HCT116 (cell line): ENCODE results near the gene ADAM15. TPM values are rescaled to one million over a fixed set of nuclear protein-coding genes. Genes with fewer than 3 reads are reported as not detected.

Source experiments
- ATAC-seq: fragments of 200-7000 bp; cut with Tn5 transposase; 2 replicates; pipeline ENCODE4 v1.9.1; 2020; ENCODE audit warnings: mild to moderate bottlenecking, moderate library complexity
- BruUV-seq: library from RNA; stranded (reverse); fragments of 400-500 nt; replicated peaks from 2 replicates; lab custom pipeline; 2021; lab: Mats Ljungman, UMichigan
- CTCF ChIA-PET: fragments of 300-600 bp; sonication (Branson Sonifier 250); formaldehyde crosslinking; loops from one replicate; lab custom pipeline; 2021; ENCODE audit warnings: antibody characterized with exemption; lab: Charles Lee
- POLR2A ChIA-PET: fragments of 300-600, 350-600 bp; sonication (Branson Sonifier 250); formaldehyde crosslinking; loops from one replicate; lab custom pipeline; 2021; ENCODE audit warnings: antibody characterized with exemption; lab: Charles Lee
- RAD21 ChIA-PET, 2 experiments: fragments of 300-600 bp; sonication (Branson Sonifier 250); formaldehyde crosslinking; loops; one replicate each; lab custom pipeline; 2023; ENCODE audit warnings: low total read pairs in 2 of 2; ENCODE audit not compliant: uncharacterized antibody in 2 of 2, unreplicated experiment in 2 of 2, low non-redundant PET in 1 of 2; lab: Charles Lee
- DNase-seq: peaks from one replicate; pipeline ENCODE4 v3.0.0-alpha.2; 2010; ENCODE audit warnings: low read depth, low spot score
- H2AFZ ChIP-seq: fragments of 200-600 bp; shearing (Covaris generic), sonication (generic); 2 replicates; pipeline ENCODE4 v1.6.1; 2017; ENCODE audit warnings: low read depth, mixed run types, mixed read lengths, antibody characterized with exemption, low read length; ENCODE audit not compliant: poor library complexity, severe bottlenecking
- H3K27ac ChIP-seq: 2 replicates; pipeline ENCODE4 v1.5.1; 2012; ENCODE audit warnings: low read depth, low read length
- H3K27me3 ChIP-seq: fragments of 200-600 bp; sonication (generic); 2 replicates; pipeline ENCODE4 v1.6.1; 2016; ENCODE audit warnings: mixed run types, low read length, mixed read lengths; ENCODE audit not compliant: insufficient read depth
- H3K36me3 ChIP-seq, 2 experiments: fragments of 200-500 bp in 1 of 2; fragments of 200-600 bp in 1 of 2; sonication (Bioruptor generic) in 1 of 2; sonication (generic) in 1 of 2; 2 replicates each; pipeline versions ENCODE4 v1.5.1 to v1.6.1; 2014 to 2016; ENCODE audit warnings: low read length in 2 of 2, inconsistent platforms in 1 of 2, mixed read lengths in 1 of 2, mixed run types in 1 of 2; ENCODE audit not compliant: insufficient read depth in 2 of 2, control insufficient read depth in 1 of 2
- H3K4me1 ChIP-seq, 2 experiments: fragments of 200-600 bp in 1 of 2; sonication (generic) in 1 of 2; 2 replicates each; pipeline versions ENCODE4 v1.5.1 to v1.6.1; 2012 to 2017; ENCODE audit warnings: low read length in 2 of 2, inconsistent platforms in 1 of 2, mild to moderate bottlenecking in 1 of 2, mixed read lengths in 1 of 2, mixed run types in 1 of 2, moderate library complexity in 1 of 2; ENCODE audit not compliant: insufficient read depth in 2 of 2, control insufficient read depth in 1 of 2
- H3K4me2 ChIP-seq: fragments of 200-600 bp; sonication (generic); 2 replicates; pipeline ENCODE4 v1.6.1; 2017; ENCODE audit warnings: mixed run types, low read length, mixed read lengths
- H3K4me3 ChIP-seq, 2 experiments: fragments of 200-600 bp in 1 of 2; sonication (generic) in 1 of 2; replicated peaks in 1 of 2; 2 replicates each; pipeline ENCODE4 v1.5.1; 2011 to 2016; ENCODE audit warnings: low read length in 2 of 2, control low read depth in 1 of 2, low read depth in 1 of 2, mild to moderate bottlenecking in 1 of 2, mixed read lengths in 1 of 2, mixed run types in 1 of 2
- H3K79me2 ChIP-seq: fragments of 200-600 bp; sonication (generic); 2 replicates; pipeline ENCODE4 v1.6.1; 2017; ENCODE audit warnings: mild to moderate bottlenecking, mixed run types, low read length, moderate library complexity, mixed read lengths; ENCODE audit not compliant: insufficient read depth
- H3K9ac ChIP-seq: fragments of 200-600 bp; sonication (generic); 2 replicates; pipeline ENCODE4 v1.6.1; 2016; ENCODE audit warnings: low read length, mixed read lengths
- H3K9me2 ChIP-seq: fragments of 200-600 bp; sonication (generic), shearing (Covaris generic); 2 replicates; pipeline ENCODE4 v1.6.1; 2017; ENCODE audit warnings: mixed run types, mild to moderate bottlenecking, moderate library complexity; ENCODE audit not compliant: insufficient read depth
- H3K9me3 ChIP-seq, 2 experiments: fragments of 200-500 bp in 1 of 2; fragments of 200-600 bp in 1 of 2; sonication (Bioruptor generic) in 1 of 2; sonication (generic) in 1 of 2; 2 replicates each; pipeline ENCODE4 v1.6.1; 2014 to 2017; ENCODE audit warnings: low read length in 2 of 2, mixed read lengths in 2 of 2, inconsistent platforms in 1 of 2, low read depth in 1 of 2, mild to moderate bottlenecking in 1 of 2, mixed run types in 1 of 2, moderate library complexity in 1 of 2; ENCODE audit not compliant: control insufficient read depth in 1 of 2, insufficient read depth in 1 of 2
- H4K20me1 ChIP-seq: fragments of 200-600 bp; sonication (generic), shearing (Covaris generic); 2 replicates; pipeline ENCODE4 v1.6.1; 2017; ENCODE audit warnings: mixed run types, mild to moderate bottlenecking, moderate library complexity; ENCODE audit not compliant: insufficient read depth
- CBX3 ChIP-seq: IDR thresholded peaks from 2 replicates; pipeline ENCODE4 v1.6.1; 2012; ENCODE audit warnings: low read depth
- ELF1 ChIP-seq: IDR thresholded peaks from 2 replicates; pipeline ENCODE4 v1.6.1; 2012; ENCODE audit warnings: low read depth, borderline replicate concordance
- EZH2 ChIP-seq: fragments of 200-600 bp; sonication (generic); IDR thresholded peaks from 2 replicates; pipeline ENCODE4 v1.6.1; 2017; ENCODE audit warnings: antibody characterized with exemption, mixed run types
- EZH2phosphoT487 ChIP-seq: fragments of 200-600 bp; IDR thresholded peaks from 2 replicates; pipeline ENCODE4 v1.6.1; 2018; ENCODE audit warnings: antibody characterized with exemption, borderline replicate concordance
- FOSL1 ChIP-seq: IDR thresholded peaks from 2 replicates; pipeline ENCODE4 v1.6.1; 2012; ENCODE audit warnings: low read depth
- JUND ChIP-seq: IDR thresholded peaks from 2 replicates; pipeline ENCODE4 v1.6.1; 2012
- REST ChIP-seq: IDR thresholded peaks from 2 replicates; pipeline ENCODE4 v1.6.1; 2012; ENCODE audit warnings: low read depth
- SIN3A ChIP-seq: IDR thresholded peaks from 2 replicates; pipeline ENCODE4 v1.6.1; 2012; ENCODE audit warnings: low read depth
- YY1 ChIP-seq: IDR thresholded peaks from 2 replicates; pipeline ENCODE4 v1.6.1; 2011; ENCODE audit warnings: low read length, low read depth, moderate library complexity, mild to moderate bottlenecking; ENCODE audit not compliant: insufficient replicate concordance; ENCODE audit errors: extremely low read depth
- ZBTB33 ChIP-seq: IDR thresholded peaks from 2 replicates; pipeline ENCODE4 v1.6.1; 2011; ENCODE audit warnings: mild to moderate bottlenecking, low read length, moderate library complexity; ENCODE audit not compliant: insufficient replicate concordance; ENCODE audit errors: extremely low read depth
- ZFX ChIP-seq: fragments of 450-650 bp; IDR thresholded peaks from 2 replicates; pipeline ENCODE4 v1.6.1; 2017
- ZNF274 ChIP-seq: fragments of 200-500 bp; sonication (Bioruptor generic); IDR thresholded peaks from 2 replicates; pipeline ENCODE4 v1.6.1; 2014; ENCODE audit warnings: mild to moderate bottlenecking, low read depth, low read length, inconsistent platforms
- intact Hi-C: fragments of 100-400 bp; cut with micrococcal nuclease; formaldehyde crosslinking; loops from 2 replicates; pipeline ENCODE4 v1.10.0; 2022
- total RNA-seq: library from RNA; stranded (reverse); gene quantifications from one replicate; pipeline ENCODE4 v1.2.1, GENCODE V29; 2021; ENCODE audit not compliant: unreplicated experiment

Gene ADAM15
- total RNA-seq, 1 experiment from 2014 or later: 149 TPM

- intact Hi-C loops: loop anchor here (5.0 kb wide), 1 partner anchor 51 kb away; the partner anchor contains the start of gene ZBTB7B
- RAD21 ChIA-PET: no interaction called here
- POLR2A ChIA-PET: interaction anchor here (0.6 kb wide), 1 partner anchor 473 kb away, joined by 3 read pairs; no protein-coding TSS in a partner anchor
- TF ChIP-seq CBX3 (no peak), ZNF274 (no peak), JUND (no peak), SIN3A (no peak), FOSL1 (no peak), EZH2 (no peak), ELF1 (no peak), ZBTB33 (no peak), REST (no peak), YY1 (no peak), ZFX (no peak), EZH2phosphoT487 (no peak)
- H4K20me1 ChIP-seq: no peaks in the 10 kb centered on the region
- no peaks in the 10 kb centered on the region for H3K9me2 ChIP-seq
- H3K9me3 ChIP-seq: no peaks in the 10 kb centered on the region
- H3K79me2 ChIP-seq: peaks cover 39% of the 10 kb centered on the region
- no peaks in the 10 kb centered on the region for H3K27me3 ChIP-seq
- no peak overlapping the region for H3K4me3 ChIP-seq
- CTCF ChIA-PET: interaction anchor here (1.5 to 2.0 kb wide), 3 partner anchors 25 to 38 kb away, joined by 3 to 7 read pairs (median 6); partner anchors contain the start of gene EFNA3
- peak overlapping the region; percentile 100; the same call in 1 of the 2 replicates for H3K4me2 ChIP-seq
- H3K4me1 ChIP-seq: peaks cover 13 to 36% of the 10 kb centered on the region in 2 experiments
- H2AFZ ChIP-seq: no peak overlapping the region
- no peak overlapping the region for H3K27ac ChIP-seq
- no TSS peak for BruUV-seq
- H3K9ac ChIP-seq: no peak overlapping the region
- DNase-seq (no peak), ATAC-seq (no peak)
- peaks cover 25 to 35% of the 10 kb centered on the region in 2 experiments for H3K36me3 ChIP-seq
These were observed 2.5 kb downstream of the ADAM15 start for GRCh38 chr1:155053531-155054105.
